H1 (cell line): ENCODE results near the gene PLAC9. TPM values are rescaled to one million over a fixed set of nuclear protein-coding genes. Genes with fewer than 3 reads are reported as not detected.

Source experiments
- CTCF ChIA-PET: fragments of 300-600 bp; sonication (Branson Sonifier 250); formaldehyde crosslinking; loops from one replicate; lab custom pipeline; 2021; ENCODE audit not compliant: partially characterized antibody; lab: Charles Lee
- POLR2A ChIA-PET: fragments of 300-600 bp; sonication (Branson Sonifier 250); formaldehyde crosslinking; loops from one replicate; lab custom pipeline; 2021; ENCODE audit warnings: inconsistent platforms; ENCODE audit not compliant: partially characterized antibody; lab: Charles Lee
- DNase-seq, 2 experiments: peaks; one replicate each; pipeline versions ENCODE4 v3.0.0 to v3.0.0-alpha.2; 2010 to 2022; ENCODE audit warnings: low spot score in 2 of 2, low read depth in 1 of 2, mixed read lengths in 1 of 2
- FAIRE-seq: peaks from 2 replicates; lab custom pipeline; 2011; peaks lifted over from hg19 to GRCh38; lab: Jason Lieb, UNC
- H2AFZ ChIP-seq: 2 replicates; pipeline ENCODE4 v1.8.1; 2012; ENCODE audit warnings: low read length, inconsistent platforms
- H2AK5ac ChIP-seq: 2 replicates; pipeline ENCODE4 v1.6.1; 2013; ENCODE audit warnings: low read depth, low read length
- H2BK120ac ChIP-seq: replicated peaks from 2 replicates; pipeline ENCODE3; 2013; ENCODE audit warnings: low read depth, low read length, inconsistent platforms
- H2BK12ac ChIP-seq: 2 replicates; pipeline ENCODE4 v1.6.1; 2013; ENCODE audit warnings: low read depth, low read length
- H2BK15ac ChIP-seq: 2 replicates; pipeline ENCODE4 v1.6.1; 2013; ENCODE audit warnings: low read length
- H2BK20ac ChIP-seq: 2 replicates; pipeline ENCODE4 v1.6.1; 2013; ENCODE audit warnings: low read length
- H2BK5ac ChIP-seq: 2 replicates; pipeline ENCODE4 v1.6.1; 2013; ENCODE audit warnings: low read depth, low read length
- H3K14ac ChIP-seq: 2 replicates; pipeline ENCODE4 v1.6.1; 2013; ENCODE audit warnings: inconsistent platforms; ENCODE audit not compliant: insufficient read length
- H3K18ac ChIP-seq: 2 replicates; pipeline ENCODE4 v1.6.1; 2013; ENCODE audit warnings: low read length; ENCODE audit errors: extremely low read depth
- H3K23ac ChIP-seq: 2 replicates; pipeline ENCODE4 v1.6.1; 2013; ENCODE audit warnings: inconsistent platforms; ENCODE audit not compliant: insufficient read length
- H3K23me2 ChIP-seq: 2 replicates; pipeline ENCODE4 v1.6.1; 2013; ENCODE audit warnings: low read depth, low read length
- H3K27ac ChIP-seq: 2 replicates; pipeline ENCODE4 v1.6.1; 2011; ENCODE audit warnings: low read depth, low read length, inconsistent platforms
- H3K27me3 ChIP-seq, 4 experiments: replicated peaks in 1 of 4; 1 replicate in 1 of 4; 2 replicates in 3 of 4; pipeline versions ENCODE4 v1.6.1 to v1.8.1; 2011 to 2013; ENCODE audit warnings: low read length in 3 of 4, mild to moderate bottlenecking in 3 of 4, inconsistent platforms in 2 of 4, mixed read lengths in 2 of 4, moderate library complexity in 1 of 4; ENCODE audit not compliant: control insufficient read depth in 3 of 4, insufficient read depth in 3 of 4; ENCODE audit errors: extremely low read depth in 1 of 4
- H3K36me3 ChIP-seq, 4 experiments: 2 replicates each; pipeline versions ENCODE4 v1.6.1 to v1.8.1; 2011 to 2013; ENCODE audit warnings: mild to moderate bottlenecking in 4 of 4, low read length in 3 of 4, moderate library complexity in 2 of 4, control low read depth in 1 of 4, inconsistent platforms in 1 of 4; ENCODE audit not compliant: insufficient read depth in 4 of 4, control insufficient read depth in 2 of 4
- H3K4ac ChIP-seq: replicated peaks from 2 replicates; pipeline ENCODE3; 2013; ENCODE audit warnings: low read length, low read depth, mixed read lengths, inconsistent platforms; ENCODE audit not compliant: insufficient read length
- H3K4me1 ChIP-seq, 4 experiments: replicated peaks in 1 of 4; 1 replicate in 1 of 4; 2 replicates in 3 of 4; pipeline versions ENCODE4 v1.6.1 to v1.8.1; 2011 to 2013; ENCODE audit warnings: low read length in 3 of 4, inconsistent platforms in 2 of 4, mixed read lengths in 1 of 4; ENCODE audit not compliant: insufficient read depth in 4 of 4, control insufficient read depth in 3 of 4
- H3K4me2 ChIP-seq, 2 experiments: 2 replicates each; pipeline versions ENCODE4 v1.6.1 to v1.8.1; 2011 to 2013; ENCODE audit warnings: low read depth in 2 of 2, low read length in 2 of 2, control low read depth in 1 of 2, inconsistent platforms in 1 of 2, mild to moderate bottlenecking in 1 of 2; ENCODE audit not compliant: insufficient read depth in 1 of 2
- H3K4me3 ChIP-seq, 4 experiments: fragments of 200-600, 300-600 bp in 1 of 4; sonication (generic), shearing (Covaris generic), sonication (Bioruptor Twin) in 1 of 4; 2 replicates each; pipeline versions ENCODE4 v1.5.1 to v1.8.1; 2011 to 2016; ENCODE audit warnings: low read length in 4 of 4, low read depth in 3 of 4, control low read depth in 2 of 4, inconsistent platforms in 2 of 4, mild to moderate bottlenecking in 2 of 4, mixed read lengths in 1 of 4, moderate library complexity in 1 of 4; ENCODE audit not compliant: insufficient read depth in 2 of 4; ENCODE audit errors: extremely low read depth in 1 of 4
- H3K56ac ChIP-seq: replicated peaks from 2 replicates; pipeline ENCODE3; 2013; ENCODE audit warnings: low read depth, mild to moderate bottlenecking, mixed read lengths, low read length, inconsistent platforms; ENCODE audit not compliant: insufficient read length
- H3K79me1 ChIP-seq: 2 replicates; pipeline ENCODE4 v1.6.1; 2013; ENCODE audit warnings: low read depth, low read length, control low read depth
- H3K79me2 ChIP-seq, 2 experiments: 2 replicates each; pipeline versions ENCODE4 v1.6.1 to v1.8.1; 2012 to 2013; ENCODE audit warnings: low read length in 2 of 2, mild to moderate bottlenecking in 2 of 2, inconsistent platforms in 1 of 2; ENCODE audit not compliant: insufficient read depth in 2 of 2, control insufficient read depth in 1 of 2
- H3K9ac ChIP-seq, 4 experiments: replicated peaks in 1 of 4; 1 replicate in 1 of 4; 2 replicates in 3 of 4; pipeline versions ENCODE4 v1.6.1 to v1.8.1; 2011 to 2013; ENCODE audit warnings: low read depth in 3 of 4, low read length in 3 of 4, control low read depth in 2 of 4, mild to moderate bottlenecking in 2 of 4, moderate library complexity in 2 of 4, inconsistent platforms in 1 of 4; ENCODE audit errors: extremely low read depth in 1 of 4
- H3K9me3 ChIP-seq, 2 experiments: 2 replicates each; pipeline versions ENCODE4 v1.6.1 to v1.8.1; 2012 to 2013; ENCODE audit warnings: mild to moderate bottlenecking in 2 of 2, moderate library complexity in 2 of 2, control low read depth in 1 of 2, inconsistent platforms in 1 of 2, low read depth in 1 of 2, low read length in 1 of 2, mixed read lengths in 1 of 2; ENCODE audit not compliant: insufficient read depth in 2 of 2
- H4K20me1 ChIP-seq, 2 experiments: replicated peaks in 1 of 2; 2 replicates each; pipeline versions ENCODE3 to v1.8.1; 2011 to 2013; ENCODE audit warnings: inconsistent platforms in 2 of 2, low read length in 2 of 2, mild to moderate bottlenecking in 1 of 2; ENCODE audit not compliant: insufficient read depth in 2 of 2, control insufficient read depth in 1 of 2
- H4K5ac ChIP-seq: 2 replicates; pipeline ENCODE4 v1.6.1; 2013; ENCODE audit warnings: low read length, low read depth, mixed read lengths, inconsistent platforms; ENCODE audit not compliant: insufficient read length
- H4K8ac ChIP-seq: 2 replicates; pipeline ENCODE4 v1.8.0; 2013; ENCODE audit warnings: mild to moderate bottlenecking, moderate library complexity, low read length, inconsistent platforms; ENCODE audit not compliant: insufficient read depth; ENCODE audit errors: extremely low read depth
- H4K91ac ChIP-seq: replicated peaks from 2 replicates; pipeline ENCODE3; 2013; ENCODE audit warnings: low read length, mixed read lengths, inconsistent platforms; ENCODE audit not compliant: insufficient read length
- ASH2L ChIP-seq: fragments of 200-600, 300-600 bp; sonication (generic); IDR thresholded peaks from one replicate; pipeline ENCODE4 v1.7.1; 2017; ENCODE audit warnings: low read length
- HDAC6 ChIP-seq: IDR thresholded peaks from one replicate; pipeline ENCODE4 v1.7.1; 2012; ENCODE audit warnings: low read depth, mild to moderate bottlenecking, inconsistent platforms, low read length, moderate library complexity
- JUND ChIP-seq: IDR thresholded peaks from 2 replicates; pipeline ENCODE4 v1.6.1; 2011; ENCODE audit warnings: mild to moderate bottlenecking, improper control_type of control experiment, low read length
- SAP30 ChIP-seq: fragments of 300-600 bp; sonication (generic); IDR thresholded peaks from 2 replicates; pipeline ENCODE4 v1.7.1; 2012; ENCODE audit warnings: low read length, moderate library complexity, mild to moderate bottlenecking, inconsistent platforms; ENCODE audit not compliant: insufficient read depth, insufficient replicate concordance
- SUZ12 ChIP-seq: fragments of 200-600 bp; sonication (generic); IDR thresholded peaks from 2 replicates; pipeline ENCODE4 v1.6.1; 2012; ENCODE audit warnings: mild to moderate bottlenecking, inconsistent platforms, low read length, moderate library complexity, mixed read lengths
- WGBS, 2 experiments: shearing (Covaris generic) in 1 of 2; methylation state at CpG; one replicate each; pipeline versions ENCODE4 v1.1.6 to v1.1.7; 2013 to 2015; ENCODE audit warnings: low lambda C conversion rate in 2 of 2, mixed read lengths in 2 of 2, inconsistent platforms in 1 of 2, low coverage in 1 of 2, missing lambda C conversion rate in 1 of 2; ENCODE audit not compliant: insufficient replicate concordance in 2 of 2, insufficient coverage in 1 of 2, insufficient read length in 1 of 2; ENCODE audit errors: extremely low coverage in 1 of 2, missing lambda C conversion rate in 1 of 2; 5-methylcytosine and 5-hydroxymethylcytosine counted together
- polyA plus RNA-seq, 7 experiments: library from polyadenylated mRNA; depleted of rRNA in 3 of 7; stranded (reverse) in 5 of 7; unstranded in 2 of 7; fragments of >200 nt in 5 of 7; fragments of 200-250 nt in 2 of 7; gene quantifications; 1 replicate in 5 of 7; 2 replicates in 1 of 7; 4 replicates in 1 of 7; pipeline versions ENCODE4 v1.2.1 to v1.2.3, GENCODE V29; 2011 to 2013; ENCODE audit warnings: missing spikeins in 2 of 7, mixed read lengths in 2 of 7
- total RNA-seq: library from RNA; stranded (reverse); fragmentation: NEBNext Ultra II Directional; extraction: Animal tissue kit (Norgen Biotek cat#: 25700); gene quantifications from 2 replicates; pipeline ENCODE4 v1.2.1, GENCODE V29; 2021

The PLAC9 gene
- total and polyA plus RNA-seq, 2 of the 8 experiments (the other 6 are each of a cell fraction or from before 2014, with no cell fraction given): 8.4 to 16.7 TPM

- no peak overlapping the region for H3K4ac ChIP-seq
- no peak overlapping the region for H3K14ac ChIP-seq
- H2AK5ac ChIP-seq: no peak overlapping the region
- no peak overlapping the region for H2BK20ac ChIP-seq
- H3K4me2 ChIP-seq: no peak overlapping the region
- H3K9me3 ChIP-seq: no peaks in the 10 kb centered on the region
- TF ChIP-seq SAP30 (no peak), HDAC6 (no peak), ASH2L (no peak), JUND (no peak), SUZ12 (no peak)
- no peaks in the 10 kb centered on the region for H3K79me2 ChIP-seq
- H4K5ac ChIP-seq: no peak overlapping the region
- H3K79me1 ChIP-seq: no peaks in the 10 kb centered on the region; the same call in 1 of the 2 replicates
- H4K8ac ChIP-seq: no peak overlapping the region
- no peak for DNase-seq
- no peak overlapping the region for H3K23ac ChIP-seq
- 84% methylated on average over 4 of the region's 5 CpGs; no CpG with 5 or more reads in 1 of the 2 experiments for WGBS, 2 experiments
- H4K20me1 ChIP-seq: peaks cover 2% of the 10 kb centered on the region in 2 experiments
- no peak overlapping the region for H4K91ac ChIP-seq
- H3K18ac ChIP-seq: no peak overlapping the region
- no peak overlapping the region for H2AFZ ChIP-seq
- no peak overlapping the region for H3K27ac ChIP-seq
- H3K23me2 ChIP-seq: no peaks in the 10 kb centered on the region
- H3K27me3 ChIP-seq: no peaks in the 10 kb centered on the region
- ChIA-PET POLR2A (interaction anchor here (0.7 to 2.2 kb wide), 2 partner anchors 10 to 12 kb away, joined by 3 to 6 read pairs; no protein-coding TSS in a partner anchor), CTCF (interaction anchor here (0.8 to 6.6 kb wide), 7 partner anchors 11 to 113 kb away, joined by 4 to 75 read pairs (median 6); no protein-coding TSS in a partner anchor)
- H2BK120ac ChIP-seq: no peak overlapping the region
- no peak overlapping the region for H2BK12ac ChIP-seq
- FAIRE-seq: no peak
- no peaks in the 10 kb centered on the region; a peak in 1 of 7 replicates for H3K4me1 ChIP-seq
- H3K36me3 ChIP-seq: no peaks in the 10 kb centered on the region; a peak in 1 of 8 replicates
- no peak overlapping the region for H3K56ac ChIP-seq
- H2BK5ac ChIP-seq: no peak overlapping the region
- H2BK15ac ChIP-seq: no peak overlapping the region
- H3K4me3 ChIP-seq: no peak overlapping the region
- H3K9ac ChIP-seq: no peak overlapping the region
Observed at GRCh38 chr10:80148166-80148805, 15.8 kb downstream of the PLAC9 start.
